H1 (cell line): Measurements from ENCODE around the gene LBX1.
A peak's percentile ranks its signal among the peaks of the same experiment; 100 is the strongest.

ENCODE experiments used
- ATF3 ChIP-seq: IDR thresholded peaks from 2 replicates; pipeline ENCODE4 v1.6.1; 2011; ENCODE audit warnings: low read depth, mild to moderate bottlenecking, low read length; ENCODE audit not compliant: insufficient read depth
- CTCF ChIP-seq, 3 experiments: IDR thresholded peaks; 1 replicate in 2 of 3; 2 replicates in 1 of 3; pipeline versions ENCODE4 v1.5.1 to v1.6.1; 2011; ENCODE audit warnings: low read length in 3 of 3, mild to moderate bottlenecking in 3 of 3, inconsistent platforms in 2 of 3, low read depth in 1 of 3, moderate library complexity in 1 of 3; ENCODE audit not compliant: insufficient read depth in 1 of 3; ENCODE audit errors: control extremely low read depth in 1 of 3
- EGR1 ChIP-seq: IDR thresholded peaks from 2 replicates; pipeline ENCODE4 v1.6.1; 2011; ENCODE audit warnings: low read depth, low read length, borderline replicate concordance
- EZH2 ChIP-seq: fragments of 200-600 bp; sonication (generic); IDR thresholded peaks from 2 replicates; pipeline ENCODE4 v1.7.1; 2012; ENCODE audit warnings: low read depth, mild to moderate bottlenecking, moderate library complexity, low read length, inconsistent platforms; ENCODE audit not compliant: severe bottlenecking
- GTF2F1 ChIP-seq: IDR thresholded peaks from 2 replicates; pipeline ENCODE4 v1.6.1; 2012; ENCODE audit warnings: low read depth, low read length, improper control_type of control experiment, borderline replicate concordance
- HDAC6 ChIP-seq: IDR thresholded peaks from one replicate; pipeline ENCODE4 v1.7.1; 2012; ENCODE audit warnings: low read depth, mild to moderate bottlenecking, inconsistent platforms, low read length, moderate library complexity
- JUND ChIP-seq: IDR thresholded peaks from 2 replicates; pipeline ENCODE4 v1.6.1; 2011; ENCODE audit warnings: mild to moderate bottlenecking, improper control_type of control experiment, low read length
- KDM1A ChIP-seq: fragments of 200-600, 300-600 bp; sonication (generic); IDR thresholded peaks from 2 replicates; pipeline ENCODE4 v1.7.1; 2016; ENCODE audit warnings: mild to moderate bottlenecking, low read length, borderline replicate concordance
- NANOG ChIP-seq: IDR thresholded peaks from 2 replicates; pipeline ENCODE4 v1.6.1; 2011; ENCODE audit warnings: low read length, low read depth, mild to moderate bottlenecking, inconsistent platforms; ENCODE audit not compliant: insufficient read depth, poor library complexity, severe bottlenecking
- NRF1 ChIP-seq: IDR thresholded peaks from 2 replicates; pipeline ENCODE4 v1.6.1; 2011; ENCODE audit warnings: mild to moderate bottlenecking, low read depth, low read length, improper control_type of control experiment
- POLR2A ChIP-seq, 2 experiments: IDR thresholded peaks; 1 replicate in 1 of 2; 2 replicates in 1 of 2; pipeline ENCODE4 v1.6.1; 2011; ENCODE audit warnings: low read depth in 2 of 2, low read length in 2 of 2, mild to moderate bottlenecking in 2 of 2; ENCODE audit errors: control extremely low read depth in 1 of 2
- SAP30 ChIP-seq: fragments of 300-600 bp; sonication (generic); IDR thresholded peaks from 2 replicates; pipeline ENCODE4 v1.7.1; 2012; ENCODE audit warnings: low read length, moderate library complexity, mild to moderate bottlenecking, inconsistent platforms; ENCODE audit not compliant: insufficient read depth, insufficient replicate concordance

- no peak for TF ChIP-seq EZH2
- no peak for TF ChIP-seq NRF1
- TF ChIP-seq POLR2A (IDR thresholded peaks at IDR 0.05; ENCODE audit: control extremely low read depth in 1 of 2, low read depth in 2 of 2, low read length in 2 of 2) = no peak
- no peak for TF ChIP-seq CTCF (IDR thresholded peaks at IDR 0.05; ENCODE audit: control extremely low read depth in 1 of 3, insufficient read depth in 1 of 3, low read depth in 1 of 3, low read length in 3 of 3)
- TF ChIP-seq NANOG = no peak
- TF ChIP-seq EGR1 = no peak
- no peak for TF ChIP-seq JUND
- TF ChIP-seq ATF3 = no peak
- TF ChIP-seq KDM1A = 0 out of 2 replicates have a peak, but pooled peaks have one; percentile 40
- TF ChIP-seq GTF2F1 = no peak
- TF ChIP-seq HDAC6 = no peak
- TF ChIP-seq SAP30 = no peak
Measured at GRCh38 chr10:101233443-101233842, 4.2 kb upstream of the LBX1 start.
